Liver (tissue), 9 donors: Measurements from ENCODE around the gene ZFX. TPM values are rescaled to one million over a fixed set of nuclear protein-coding genes. Genes with fewer than 3 reads are reported as not detected.

Source experiments
- DNase-seq: peaks from one replicate; pipeline ENCODE4 v3.0.0-alpha.2; 2017; ENCODE audit warnings: low spot score
- H3K27ac ChIP-seq, 2 donors: one replicate each; pipeline ENCODE4 v1.7.0; 2013; ENCODE audit warnings: inconsistent platforms in 2 of 2, low read length in 2 of 2, control low read depth in 1 of 2, low read depth in 1 of 2, mild to moderate bottlenecking in 1 of 2
- H3K27me3 ChIP-seq, 4 donors: one replicate each; pipeline versions ENCODE4 v1.6.1 to v1.7.0; 2013; ENCODE audit warnings: low read length in 3 of 4, inconsistent platforms in 1 of 4, mild to moderate bottlenecking in 1 of 4, moderate library complexity in 1 of 4; ENCODE audit not compliant: control insufficient read depth in 4 of 4, insufficient read depth in 4 of 4
- H3K36me3 ChIP-seq, 4 donors: one replicate each; pipeline versions ENCODE4 v1.6.1 to v1.7.0; 2013; ENCODE audit warnings: low read length in 3 of 4, mild to moderate bottlenecking in 3 of 4, low read depth in 1 of 4, moderate library complexity in 1 of 4; ENCODE audit not compliant: control insufficient read depth in 4 of 4, insufficient read depth in 3 of 4
- H3K4me1 ChIP-seq, 4 donors: one replicate each; pipeline versions ENCODE4 v1.6.1 to v1.7.0; 2013; ENCODE audit warnings: low read length in 3 of 4, mild to moderate bottlenecking in 3 of 4, moderate library complexity in 1 of 4; ENCODE audit not compliant: control insufficient read depth in 4 of 4, insufficient read depth in 4 of 4
- H3K4me3 ChIP-seq, 3 donors: one replicate each; pipeline versions ENCODE4 v1.6.1 to v1.7.0; 2013; ENCODE audit warnings: low read length in 3 of 3, control low read depth in 1 of 3, low read depth in 1 of 3, mild to moderate bottlenecking in 1 of 3
- H3K9ac ChIP-seq, 2 donors: one replicate each; pipeline ENCODE4 v1.7.0; 2013; ENCODE audit warnings: low read length in 2 of 2, mild to moderate bottlenecking in 2 of 2, moderate library complexity in 2 of 2, control low read depth in 1 of 2, low read depth in 1 of 2
- H3K9me3 ChIP-seq, 4 donors: one replicate each; pipeline versions ENCODE4 v1.6.1 to v1.7.0; 2013; ENCODE audit warnings: low read length in 3 of 4; ENCODE audit not compliant: control insufficient read depth in 4 of 4
- EGR1 ChIP-seq, 2 donors: IDR thresholded peaks; 2 replicates each; pipeline ENCODE4 v1.6.1; 2016 to 2018; ENCODE audit warnings: antibody characterized with exemption in 2 of 2, low read depth in 2 of 2
- HNF4A ChIP-seq, 2 donors: conservative IDR thresholded peaks; 2 replicates each; pipeline ENCODE4 v1.6.1; 2016; ENCODE audit warnings: antibody characterized with exemption in 2 of 2, mild to moderate bottlenecking in 2 of 2
- NR2F2 ChIP-seq: IDR thresholded peaks from 2 replicates; pipeline ENCODE4 v1.6.1; 2016; ENCODE audit warnings: antibody characterized with exemption
- RAD21 ChIP-seq, 2 donors: IDR thresholded peaks; 2 replicates each; pipeline ENCODE4 v1.6.1; 2016; ENCODE audit warnings: antibody characterized with exemption in 2 of 2, mild to moderate bottlenecking in 2 of 2
- RXRA ChIP-seq, 2 donors: IDR thresholded peaks; 2 replicates each; pipeline ENCODE4 v1.6.1; 2017 to 2018; ENCODE audit warnings: antibody characterized with exemption in 2 of 2, mild to moderate bottlenecking in 1 of 2
- YY1 ChIP-seq: IDR thresholded peaks from 2 replicates; pipeline ENCODE4 v1.6.1; 2016; ENCODE audit warnings: antibody characterized with exemption, mild to moderate bottlenecking
- WGBS: extraction: QIAGEN DNeasy Blood & Tissue Kit; methylation state at CpG from one replicate; pipeline ENCODE4 v1.1.7; 2013; 5-methylcytosine and 5-hydroxymethylcytosine counted together
- polyA plus RNA-seq, 2 donors: library from polyadenylated mRNA; stranded (reverse) in 1 of 2; unstranded in 1 of 2; fragments of 200-250 nt in 1 of 2; fragments of >200 nt in 1 of 2; fragmentation: Nextera tagmentation in 1 of 2; extraction: Ambion mirVana in 1 of 2; gene quantifications; one replicate each; pipeline versions ENCODE4 v1.2.1 to v1.2.3, GENCODE V29; 2013 to 2015
- total RNA-seq, 2 donors: library from RNA; depleted of rRNA; stranded (reverse); fragments of >200 nt; gene quantifications; one replicate each; pipeline ENCODE4 v1.2.3, GENCODE V29; 2014
- TF ChIP-seq, protein P1 (sequence below): fragments of 150-350 bp; IDR thresholded peaks from 2 replicates; pipeline ENCODE4 v1.5.1; 2017; ENCODE audit warnings: improper control_type of control experiment, low read depth, low read length; ENCODE audit not compliant: missing input control
- TF ChIP-seq, protein P2 (sequence below): IDR thresholded peaks from 2 replicates; pipeline ENCODE4 v1.6.1; 2016; ENCODE audit warnings: antibody characterized with exemption
- TF ChIP-seq, protein P3 (sequence below): IDR thresholded peaks from 2 replicates; pipeline ENCODE4 v1.6.1; 2016; ENCODE audit warnings: antibody characterized with exemption
- donor health status: healthy.
- donor health status: healthy.
- donor health status: healthy.
- donor health status: healthy.
- donor health status: healthy.

The ZFX gene
- total and polyA plus RNA-seq, 4 donors = 3.8 to 50.0 (median 19.0) TPM

DNA sequence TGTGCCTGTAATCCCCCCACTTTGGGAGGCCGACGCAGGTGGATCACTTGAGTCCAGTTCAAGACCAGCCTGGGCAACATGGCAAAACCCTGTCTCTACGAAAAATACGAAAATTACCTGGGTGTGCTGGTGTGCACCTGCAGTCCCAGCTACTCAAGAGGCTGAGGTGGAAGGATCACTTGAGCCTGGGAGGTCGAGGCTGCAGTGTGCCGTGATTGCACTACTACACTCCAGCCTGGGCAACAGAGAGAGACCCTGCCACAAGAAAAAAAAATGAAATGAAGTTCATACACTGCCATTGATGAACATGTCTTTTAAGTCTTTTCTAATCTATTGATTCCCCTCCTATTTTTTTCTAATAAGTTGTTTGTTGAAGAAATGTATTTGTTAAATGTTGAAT, 5.0 kb upstream of the ZFX start:
- Histone ChIP-seq H3K36me3 (no peaks in the 10 kb centered on the region), H3K9me3 (no peaks in the 10 kb centered on the region), H3K9ac (no peak overlapping the region), H3K4me1 (peaks cover 1 to 26% (median 21%) of the 10 kb centered on the region in 4 donors), H3K27me3 (no peaks in the 10 kb centered on the region), H3K4me3 (no peak overlapping the region), H3K27ac (no peak overlapping the region)
- DNase-seq = no peak
- TF ChIP-seq HNF4A (conservative IDR thresholded peaks at IDR 0.05) (no peak), RAD21 (IDR thresholded peaks at IDR 0.05) (no peak), RXRA (IDR thresholded peaks at IDR 0.05) (no peak)
- WGBS = 96% methylated on average over 6 of the region's 6 CpGs

DNA sequence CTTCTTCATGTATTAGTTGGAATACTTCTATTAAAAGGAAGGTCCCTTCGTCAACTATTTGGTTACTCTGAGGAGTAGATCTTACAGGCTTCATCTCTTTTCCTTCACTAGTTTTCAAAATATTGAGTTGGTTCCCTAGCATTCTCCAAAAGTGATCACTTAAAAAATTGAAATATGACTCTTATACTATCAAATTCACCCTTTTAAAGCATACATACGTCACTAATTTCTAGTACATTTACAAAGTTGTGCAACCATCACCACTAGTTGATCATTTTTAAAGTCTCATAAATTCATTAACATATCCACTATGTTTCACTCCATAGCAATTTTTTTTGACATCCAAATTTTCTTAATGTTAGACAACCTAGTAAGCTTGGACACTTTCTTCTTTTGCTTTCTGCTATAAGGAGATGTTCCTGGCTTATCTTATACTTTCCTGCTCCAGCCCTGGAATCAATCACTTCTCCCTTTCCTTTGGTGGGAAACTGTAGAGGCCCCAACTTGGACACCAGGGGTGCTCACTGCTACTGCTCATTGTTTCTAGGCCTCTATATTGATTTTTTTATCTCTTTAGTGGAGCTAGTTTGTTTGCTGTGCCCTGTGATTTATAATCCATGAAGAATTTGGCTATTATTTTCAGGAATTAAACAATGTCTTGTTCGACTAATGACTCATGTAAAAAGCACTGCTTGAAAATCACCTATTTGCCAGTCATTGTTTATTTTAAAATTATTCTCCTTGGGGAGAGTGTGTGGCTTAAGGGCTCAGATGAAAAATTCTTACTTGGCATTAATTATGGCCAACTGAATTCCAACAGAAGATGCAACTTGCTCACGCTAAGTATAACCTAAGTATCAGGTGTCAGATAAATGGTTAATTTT, 4.0 kb upstream of the ZFX start:
- no peak overlapping the region for H3K4me3 ChIP-seq

DNA sequence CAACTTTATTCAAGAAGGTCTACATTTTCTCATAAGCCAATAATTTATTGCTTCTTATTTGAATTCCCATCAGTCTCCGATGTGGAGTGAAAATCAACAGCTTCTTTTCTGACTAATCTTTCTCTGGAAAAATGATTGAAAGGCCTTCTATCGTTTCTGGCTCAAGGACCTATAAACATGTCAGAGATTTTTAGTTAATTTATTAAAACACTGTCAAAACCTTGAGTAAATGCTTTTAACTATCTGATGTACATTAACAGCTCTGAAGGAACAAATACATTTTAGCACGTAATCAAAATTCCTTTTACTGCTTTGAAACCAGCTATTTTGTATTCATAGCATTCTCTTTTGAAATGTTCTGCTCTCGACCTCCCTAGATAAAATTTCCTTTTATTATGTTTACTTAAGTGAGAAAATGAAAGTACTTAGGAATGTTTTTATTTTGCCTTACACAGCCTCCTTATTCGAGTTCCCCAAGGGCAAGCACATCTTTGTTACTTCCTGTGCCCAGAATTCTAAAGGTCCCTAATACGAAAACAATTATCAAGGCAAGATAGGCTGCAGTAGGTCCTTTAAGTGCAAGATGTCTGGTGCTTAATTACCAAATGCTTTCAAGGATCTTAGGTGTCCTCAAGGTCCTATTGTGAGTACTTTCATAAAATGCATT, 3.1 kb upstream of the ZFX start:
- WGBS = 27% methylated on average over 6 of the region's 6 CpGs
- Histone ChIP-seq H3K9ac (no peak overlapping the region), H3K4me3 (no peak overlapping the region)

More for the DNA sequence above, 4.0 kb upstream of the ZFX start:
- Histone ChIP-seq H3K27me3 (no peaks in the 10 kb centered on the region), H3K4me1 (peaks cover 1 to 26% (median 21%) of the 10 kb centered on the region in 4 donors), H3K27ac (peak overlapping the region in 1 of 2 donors; percentile 5), H3K9ac (no peak overlapping the region), H3K36me3 (no peaks in the 10 kb centered on the region), H3K9me3 (no peaks in the 10 kb centered on the region)
- TF ChIP-seq, protein P1, sequence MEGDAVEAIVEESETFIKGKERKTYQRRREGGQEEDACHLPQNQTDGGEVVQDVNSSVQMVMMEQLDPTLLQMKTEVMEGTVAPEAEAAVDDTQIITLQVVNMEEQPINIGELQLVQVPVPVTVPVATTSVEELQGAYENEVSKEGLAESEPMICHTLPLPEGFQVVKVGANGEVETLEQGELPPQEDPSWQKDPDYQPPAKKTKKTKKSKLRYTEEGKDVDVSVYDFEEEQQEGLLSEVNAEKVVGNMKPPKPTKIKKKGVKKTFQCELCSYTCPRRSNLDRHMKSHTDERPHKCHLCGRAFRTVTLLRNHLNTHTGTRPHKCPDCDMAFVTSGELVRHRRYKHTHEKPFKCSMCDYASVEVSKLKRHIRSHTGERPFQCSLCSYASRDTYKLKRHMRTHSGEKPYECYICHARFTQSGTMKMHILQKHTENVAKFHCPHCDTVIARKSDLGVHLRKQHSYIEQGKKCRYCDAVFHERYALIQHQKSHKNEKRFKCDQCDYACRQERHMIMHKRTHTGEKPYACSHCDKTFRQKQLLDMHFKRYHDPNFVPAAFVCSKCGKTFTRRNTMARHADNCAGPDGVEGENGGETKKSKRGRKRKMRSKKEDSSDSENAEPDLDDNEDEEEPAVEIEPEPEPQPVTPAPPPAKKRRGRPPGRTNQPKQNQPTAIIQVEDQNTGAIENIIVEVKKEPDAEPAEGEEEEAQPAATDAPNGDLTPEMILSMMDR = peak; percentile 26
- TF ChIP-seq YY1 (no peak), EGR1 (IDR thresholded peaks at IDR 0.05; ENCODE audit: low read depth in 2 of 2) (no peak), RAD21 (IDR thresholded peaks at IDR 0.05) (peak in 1 of 2 donors; percentile 47)
- no peak for DNase-seq
- WGBS = 78% methylated on average over 4 of the region's 4 CpGs

More for the DNA sequence above, 3.1 kb upstream of the ZFX start:
- no peak for DNase-seq
- no peaks in the 10 kb centered on the region for H3K36me3 ChIP-seq
- H3K27me3 ChIP-seq = no peaks in the 10 kb centered on the region
- H3K27ac ChIP-seq = peak overlapping the region in 1 of 2 donors; percentile 5
- no peaks in the 10 kb centered on the region for H3K9me3 ChIP-seq
- TF ChIP-seq, protein P2, sequence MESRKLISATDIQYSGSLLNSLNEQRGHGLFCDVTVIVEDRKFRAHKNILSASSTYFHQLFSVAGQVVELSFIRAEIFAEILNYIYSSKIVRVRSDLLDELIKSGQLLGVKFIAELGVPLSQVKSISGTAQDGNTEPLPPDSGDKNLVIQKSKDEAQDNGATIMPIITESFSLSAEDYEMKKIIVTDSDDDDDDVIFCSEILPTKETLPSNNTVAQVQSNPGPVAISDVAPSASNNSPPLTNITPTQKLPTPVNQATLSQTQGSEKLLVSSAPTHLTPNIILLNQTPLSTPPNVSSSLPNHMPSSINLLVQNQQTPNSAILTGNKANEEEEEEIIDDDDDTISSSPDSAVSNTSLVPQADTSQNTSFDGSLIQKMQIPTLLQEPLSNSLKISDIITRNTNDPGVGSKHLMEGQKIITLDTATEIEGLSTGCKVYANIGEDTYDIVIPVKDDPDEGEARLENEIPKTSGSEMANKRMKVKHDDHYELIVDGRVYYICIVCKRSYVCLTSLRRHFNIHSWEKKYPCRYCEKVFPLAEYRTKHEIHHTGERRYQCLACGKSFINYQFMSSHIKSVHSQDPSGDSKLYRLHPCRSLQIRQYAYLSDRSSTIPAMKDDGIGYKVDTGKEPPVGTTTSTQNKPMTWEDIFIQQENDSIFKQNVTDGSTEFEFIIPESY = no peak
- TF ChIP-seq RAD21 (IDR thresholded peaks at IDR 0.05) (no peak), NR2F2 (no peak), YY1 (no peak)
- TF ChIP-seq, protein P3, sequence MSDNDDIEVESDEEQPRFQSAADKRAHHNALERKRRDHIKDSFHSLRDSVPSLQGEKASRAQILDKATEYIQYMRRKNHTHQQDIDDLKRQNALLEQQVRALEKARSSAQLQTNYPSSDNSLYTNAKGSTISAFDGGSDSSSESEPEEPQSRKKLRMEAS = no peak
- H3K4me1 ChIP-seq = peaks cover 1 to 34% (median 27%) of the 10 kb centered on the region in 4 donors
